ENCODE measurements around the gene SUGP1. TPM values are rescaled to one million over a fixed set of nuclear protein-coding genes. Genes with fewer than 3 reads are reported as not detected.

SUGP1 gene
- total RNA-seq, 2 experiments from 2014 or later: 42.8 to 51.3 TPM

GRCh38 chr19:19259741-19260140 is 60.6 kb downstream of the SUGP1 start:
- Mint-ChIP-seq H3K4me3 (no peak overlapping the region), H3K36me3 (ENCODE audit: low read depth) (no peaks in the 10 kb centered on the region), H3K4me1 (ENCODE audit: low read depth) (peaks cover 10% of the 10 kb centered on the region), H3K27me3 (peaks cover 51% of the 10 kb centered on the region), H3K9me3 (no peaks in the 10 kb centered on the region), H3K27ac (no peak overlapping the region)
- TF ChIP-seq CTCF (IDR thresholded peaks at IDR 0.05): no peak
- ATAC-seq: no peak
- CTCF ChIA-PET: no interaction called here
- POLR2A ChIA-PET: no interaction called here
- no peak for DNase-seq
- intact Hi-C loops (cut with micrococcal nuclease): no loop called here

DNA sequence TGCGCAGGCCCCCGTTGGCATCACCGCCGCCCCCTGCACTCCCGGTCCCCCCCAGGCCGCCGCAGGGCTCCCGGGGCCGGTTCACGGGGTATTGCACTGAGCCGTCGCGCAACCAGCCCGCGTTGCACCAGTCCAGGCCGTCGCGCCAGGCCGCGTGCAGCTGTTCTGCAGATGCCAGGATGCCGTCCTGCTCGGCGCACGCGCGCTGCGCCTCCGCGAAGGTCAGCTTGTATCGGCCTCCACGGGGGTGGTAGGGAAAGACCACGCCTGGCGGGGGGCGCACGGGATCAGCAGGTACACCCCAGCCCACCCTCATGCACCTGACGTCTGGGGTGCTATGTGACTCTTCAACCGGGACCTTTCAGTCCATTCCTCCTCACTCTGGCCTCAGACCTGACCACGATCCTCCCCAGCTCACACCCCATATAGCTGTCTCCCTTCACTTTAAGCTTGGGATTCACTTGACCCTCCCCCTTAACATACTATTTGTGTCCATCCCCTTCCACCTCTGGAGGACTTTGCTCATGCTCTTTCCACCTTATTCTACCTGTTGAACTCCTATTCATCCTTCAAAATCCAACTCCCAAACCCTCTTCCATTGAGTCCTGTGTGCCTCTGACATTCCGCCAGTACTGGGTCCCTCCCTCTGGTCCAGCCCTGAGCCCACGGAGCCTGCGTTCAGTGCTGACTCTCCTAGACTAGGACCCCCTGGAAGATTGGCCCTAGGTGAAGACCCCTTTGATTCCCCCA is 61.5 kb downstream of the SUGP1 start:
- no peak overlapping the region for H3K27ac Mint-ChIP-seq
- no peak for TF ChIP-seq CTCF (IDR thresholded peaks at IDR 0.05)
- ChIA-PET CTCF (no interaction called here), POLR2A (no interaction called here)
- intact Hi-C loops (cut with micrococcal nuclease): no loop called here
- no peak overlapping the region for H3K4me3 Mint-ChIP-seq
- DNase-seq (no peak), ATAC-seq (no peak)
- H3K36me3 Mint-ChIP-seq (ENCODE audit: low read depth): no peaks in the 10 kb centered on the region
- H3K4me1 Mint-ChIP-seq (ENCODE audit: low read depth): peaks cover 10% of the 10 kb centered on the region
- no peaks in the 10 kb centered on the region for H3K9me3 Mint-ChIP-seq
- H3K27me3 Mint-ChIP-seq: peaks cover 50% of the 10 kb centered on the region

DNA sequence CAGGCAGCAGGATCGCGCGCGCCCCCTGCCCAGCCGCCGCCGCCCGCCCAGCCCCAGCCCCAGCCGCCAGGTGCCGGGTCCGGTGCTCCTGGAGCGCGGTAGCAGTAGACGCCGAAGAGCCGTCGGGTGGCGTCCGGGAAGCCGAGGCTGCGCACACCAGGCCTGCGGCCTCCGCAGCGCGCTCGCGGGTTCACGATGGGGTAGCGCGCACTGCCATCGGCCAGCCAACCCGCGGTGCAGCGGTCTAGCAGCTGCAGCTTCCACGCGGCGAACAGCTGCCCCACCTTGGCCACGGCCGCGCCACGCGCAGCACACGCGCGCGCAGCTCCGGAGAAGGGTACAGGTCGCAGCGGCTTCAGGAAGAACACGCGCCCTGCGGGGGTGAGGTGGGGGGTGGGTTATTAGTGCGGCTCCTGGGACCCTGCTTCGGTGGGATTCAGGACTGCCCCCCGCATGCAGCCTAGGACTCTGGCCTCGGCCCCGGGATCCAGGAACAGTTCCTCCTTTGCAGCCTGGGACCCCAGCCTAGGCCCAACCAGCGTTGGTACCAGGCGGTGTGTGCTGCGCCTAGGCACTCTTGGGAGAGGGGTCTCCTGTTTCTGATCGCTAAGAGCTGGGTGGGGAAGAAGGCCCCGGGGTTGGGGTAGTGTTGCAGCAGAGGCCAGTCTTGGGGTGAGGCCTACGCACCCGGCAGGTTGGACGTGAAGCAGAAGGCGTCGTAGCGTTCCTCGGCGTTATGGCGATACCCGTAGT is 62.3 kb downstream of the SUGP1 start:
- Mint-ChIP-seq H3K4me1 (ENCODE audit: low read depth) (peaks cover 10% of the 10 kb centered on the region), H3K36me3 (ENCODE audit: low read depth) (no peaks in the 10 kb centered on the region), H3K27ac (no peak overlapping the region), H3K4me3 (no peak overlapping the region), H3K27me3 (peaks cover 47% of the 10 kb centered on the region), H3K9me3 (no peaks in the 10 kb centered on the region)
- ChIA-PET CTCF (no interaction called here), POLR2A (no interaction called here)
- ATAC-seq (no peak), DNase-seq (no peak)
- intact Hi-C loops (cut with micrococcal nuclease): no loop called here
- TF ChIP-seq CTCF (IDR thresholded peaks at IDR 0.05): no peak

DNA sequence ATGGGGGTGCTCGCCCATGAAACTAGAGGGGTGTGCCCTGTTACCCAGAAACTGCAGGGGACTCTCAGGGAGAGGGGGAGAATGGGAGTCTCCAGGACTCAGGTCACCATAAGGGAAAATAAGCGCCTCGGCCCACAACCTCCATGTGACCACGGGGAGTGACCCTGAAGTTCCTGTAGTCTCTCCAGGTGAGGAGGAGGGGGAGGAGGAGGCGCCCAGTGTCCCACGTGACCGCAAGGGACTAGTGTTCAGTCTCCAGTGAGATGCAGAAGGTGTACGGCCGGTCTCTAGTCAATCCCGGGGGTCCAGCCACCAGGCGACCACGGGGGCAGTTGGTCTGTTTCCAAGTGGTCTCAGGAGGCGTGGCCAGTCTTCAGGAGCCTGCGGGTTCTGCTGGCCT is 63.2 kb downstream of the SUGP1 start:
- Mint-ChIP-seq H3K4me3 (no peak overlapping the region), H3K9me3 (no peaks in the 10 kb centered on the region), H3K27me3 (peaks cover 43% of the 10 kb centered on the region), H3K36me3 (ENCODE audit: low read depth) (no peaks in the 10 kb centered on the region), H3K4me1 (ENCODE audit: low read depth) (peaks cover 10% of the 10 kb centered on the region), H3K27ac (no peak overlapping the region)
- intact Hi-C loops (cut with micrococcal nuclease): no loop called here
- POLR2A ChIA-PET: no interaction called here
- DNase-seq (no peak), ATAC-seq (no peak)
- CTCF ChIA-PET: no interaction called here
- TF ChIP-seq CTCF (IDR thresholded peaks at IDR 0.05): no peak

Data from activated CD8-positive, alpha-beta T cell treated with anti-CD3 and anti-CD28 coated beads for 36 hours (primary cell).